Endodermal cell (in vitro differentiated cells): ENCODE data around the gene XXYLT1. TPM values are rescaled to one million over a fixed set of nuclear protein-coding genes. Genes with fewer than 3 reads are reported as not detected.
A peak's percentile ranks its signal among the peaks of the same experiment; 100 is the strongest.

Experiments used
- DNase-seq: peaks from one replicate; pipeline ENCODE4 v3.0.0-alpha.2; 2017
- H3K27ac ChIP-seq: 2 replicates; pipeline ENCODE4 v1.5.1; 2013; ENCODE audit warnings: mild to moderate bottlenecking, low read depth, low read length, moderate library complexity
- H3K27me3 ChIP-seq: 2 replicates; pipeline ENCODE4 v1.6.1; 2013; ENCODE audit warnings: mild to moderate bottlenecking, low read length, moderate library complexity; ENCODE audit not compliant: insufficient read depth, control insufficient read depth, poor library complexity, severe bottlenecking
- H3K36me3 ChIP-seq: 2 replicates; pipeline ENCODE4 v1.7.0; 2013; ENCODE audit warnings: mild to moderate bottlenecking, low read length, moderate library complexity; ENCODE audit not compliant: control insufficient read depth, insufficient read depth
- H3K4me1 ChIP-seq: one replicate; pipeline ENCODE4 v1.7.0; 2013; ENCODE audit warnings: low read length; ENCODE audit not compliant: control insufficient read depth, insufficient read depth
- H3K4me3 ChIP-seq: 2 replicates; pipeline ENCODE4 v1.5.1; 2013; ENCODE audit warnings: mild to moderate bottlenecking, low read length, moderate library complexity
- H3K9ac ChIP-seq: 2 replicates; pipeline ENCODE4 v1.6.1; 2013; ENCODE audit warnings: mild to moderate bottlenecking, low read length, moderate library complexity; ENCODE audit not compliant: poor library complexity, severe bottlenecking; ENCODE audit errors: extremely low read depth
- H3K9me3 ChIP-seq: 2 replicates; pipeline ENCODE4 v1.6.1; 2013; ENCODE audit warnings: mild to moderate bottlenecking, low read length, moderate library complexity; ENCODE audit not compliant: control insufficient read depth
- H3K27ac Mint-ChIP-seq: 2 replicates; pipeline ENCODE4 v1.8.0; 2020; ENCODE audit warnings: mixed read lengths
- H3K27me3 Mint-ChIP-seq: 2 replicates; pipeline ENCODE4 v1.8.0; 2021; ENCODE audit warnings: mild to moderate bottlenecking, mixed read lengths; ENCODE audit not compliant: insufficient read depth
- H3K36me3 Mint-ChIP-seq: 2 replicates; pipeline ENCODE4 v1.8.0; 2020; ENCODE audit warnings: low read depth, mixed read lengths
- H3K4me1 Mint-ChIP-seq: 2 replicates; pipeline ENCODE4 v1.8.0; 2020; ENCODE audit warnings: mixed read lengths
- H3K4me3 Mint-ChIP-seq: 2 replicates; pipeline ENCODE4 v1.8.0; 2020; ENCODE audit warnings: mild to moderate bottlenecking, moderate library complexity, mixed read lengths
- H3K9me3 Mint-ChIP-seq: 2 replicates; pipeline ENCODE4 v1.8.0; 2020; ENCODE audit warnings: mild to moderate bottlenecking, mixed read lengths
- CTCF ChIP-seq: fragments of 200-600 bp; sonication (generic); conservative IDR thresholded peaks from 2 replicates; pipeline ENCODE4 v1.5.0; 2021; ENCODE audit warnings: antibody characterized with exemption, mild to moderate bottlenecking
- WGBS, 2 experiments: methylation state at CpG; one replicate each; pipeline versions ENCODE4 v1.1.5 to v1.1.7; 2013; ENCODE audit warnings: missing lambda C conversion rate in 2 of 2, mixed read lengths in 1 of 2; ENCODE audit not compliant: insufficient coverage in 1 of 2, insufficient read length in 1 of 2; 5-methylcytosine and 5-hydroxymethylcytosine counted together
- total RNA-seq, 2 donors: library from RNA; stranded (reverse); fragmentation: NEBNext Ultra II Directional in 1 of 2; extraction: Animal tissue kit (Norgen Biotek cat#: 25700) in 1 of 2; gene quantifications; 2 replicates in 1 of 2; 3 replicates in 1 of 2; pipeline ENCODE4 v1.2.1, GENCODE V29; 2021

The XXYLT1 gene
- total RNA-seq, 2 donors from 2014 or later: 35.5 to 38.3 TPM

- TF ChIP-seq CTCF: no peak
- H3K4me1 ChIP-seq: peaks cover 29% of the 10 kb centered on the region
- Mint-ChIP-seq H3K27ac (no peak overlapping the region), H3K36me3 (peaks cover 7% of the 10 kb centered on the region), H3K4me3 (no peak overlapping the region), H3K4me1 (peaks cover 62% of the 10 kb centered on the region), H3K9me3 (no peaks in the 10 kb centered on the region), H3K27me3 (no peaks in the 10 kb centered on the region)
- H3K36me3 ChIP-seq: peaks cover 14% of the 10 kb centered on the region
- H3K9me3 ChIP-seq: no peaks in the 10 kb centered on the region
- no peak overlapping the region for H3K27ac ChIP-seq
- H3K4me3 ChIP-seq: no peak overlapping the region
- H3K27me3 ChIP-seq: no peaks in the 10 kb centered on the region
- 84 to 90% methylated on average over 4 to 9 of the region's 11 CpGs for WGBS, 2 experiments
- no peak overlapping the region for H3K9ac ChIP-seq
- DNase-seq: peak; percentile 40
Measured at GRCh38 chr3:195151866-195152541, 119.0 kb downstream of the XXYLT1 start.

GRCh38 chr3:195151402-195151801, 119.6 kb downstream of the XXYLT1 start:
- H3K27me3 ChIP-seq: no peaks in the 10 kb centered on the region
- H3K27ac Mint-ChIP-seq: no peak overlapping the region
- H3K4me3 ChIP-seq: no peak overlapping the region

More at GRCh38 chr3:195151402-195151801, 119.6 kb downstream of the XXYLT1 start:
- Mint-ChIP-seq H3K27me3 (no peaks in the 10 kb centered on the region), H3K4me3 (no peak overlapping the region), H3K4me1 (peaks cover 59% of the 10 kb centered on the region), H3K9me3 (no peaks in the 10 kb centered on the region), H3K36me3 (peaks cover 6% of the 10 kb centered on the region)
- 78 to 86% methylated on average over 1 to 2 of the region's 3 CpGs for WGBS, 2 experiments
- H3K9me3 ChIP-seq: no peaks in the 10 kb centered on the region
- H3K36me3 ChIP-seq: peaks cover 14% of the 10 kb centered on the region
- no peak for DNase-seq
- TF ChIP-seq CTCF: no peak
- no peak overlapping the region for H3K27ac ChIP-seq
- H3K9ac ChIP-seq: no peak overlapping the region
- H3K4me1 ChIP-seq: peaks cover 29% of the 10 kb centered on the region
